RWPE2 (cell line): ENCODE measurements around the gene ZIC2.
"Not testable (repeated sequence)": the region's sequence is repeated elsewhere in the genome, so short reads cannot be mapped to it uniquely, and the experiment has no call there.

Experiments
- ATAC-seq: fragments of 200-7000 bp; cut with Tn5 transposase; 3 replicates; pipeline ENCODE4 v1.9.1; 2021; ENCODE audit warnings: low read depth
- DNase-seq: peaks from one replicate; pipeline ENCODE4 v3.0.0-alpha.2; 2020; ENCODE audit warnings: low spot score
- H3K27ac ChIP-seq: fragments of 450-650 bp; 2 replicates; pipeline ENCODE4 v1.5.1; 2017; ENCODE audit warnings: mild to moderate bottlenecking; ENCODE audit not compliant: poor library complexity, severe bottlenecking
- H3K27me3 ChIP-seq: fragments of 250-450 bp; sonication (Bioruptor Pico); 2 replicates; pipeline ENCODE4 v1.5.1; 2021; ENCODE audit warnings: mild to moderate bottlenecking, moderate library complexity; ENCODE audit not compliant: insufficient read depth, poor library complexity, severe bottlenecking
- H3K36me3 ChIP-seq: fragments of 250-450 bp; sonication (Bioruptor Pico); 2 replicates; pipeline ENCODE4 v1.5.1; 2020; ENCODE audit warnings: low read depth, mild to moderate bottlenecking, moderate library complexity
- H3K4me1 ChIP-seq: fragments of 250-450 bp; sonication (Bioruptor Pico); 2 replicates; pipeline ENCODE4 v1.5.1; 2021; ENCODE audit warnings: mild to moderate bottlenecking, moderate library complexity; ENCODE audit not compliant: insufficient read depth, poor library complexity, severe bottlenecking
- H3K4me3 ChIP-seq: fragments of 250-450 bp; sonication (Bioruptor Pico); 2 replicates; pipeline ENCODE4 v1.5.1; 2021; ENCODE audit warnings: mild to moderate bottlenecking, moderate library complexity; ENCODE audit not compliant: severe bottlenecking
- H3K9me3 ChIP-seq: fragments of 250-450 bp; sonication (Bioruptor Pico); 2 replicates; pipeline ENCODE4 v1.5.1; 2021; ENCODE audit warnings: mild to moderate bottlenecking, moderate library complexity; ENCODE audit not compliant: severe bottlenecking
- CTCF ChIP-seq: fragments of 450-650 bp; IDR thresholded peaks from one replicate; pipeline ENCODE4 v1.5.1; 2017; ENCODE audit warnings: mild to moderate bottlenecking, moderate library complexity; ENCODE audit not compliant: poor library complexity, severe bottlenecking

Gene ZIC2

GRCh38 chr13:99948411-99948810, 33.2 kb upstream of the ZIC2 start:
- Histone ChIP-seq H3K36me3 (no peaks in the 10 kb centered on the region), H3K4me1 (no peaks in the 10 kb centered on the region), H3K27me3 (peaks cover 49% of the 10 kb centered on the region), H3K27ac (no peak overlapping the region), H3K9me3 (no peaks in the 10 kb centered on the region), H3K4me3 (no peak overlapping the region)
- ATAC-seq (no peak), DNase-seq (no peak)
- no peak for TF ChIP-seq CTCF

GRCh38 chr13:99948907-99949678, 32.5 kb upstream of the ZIC2 start:
- Histone ChIP-seq H3K4me3 (no peak overlapping the region), H3K4me1 (no peaks in the 10 kb centered on the region), H3K27ac (no peak overlapping the region), H3K27me3 (peaks cover 56% of the 10 kb centered on the region), H3K36me3 (no peaks in the 10 kb centered on the region), H3K9me3 (no peaks in the 10 kb centered on the region)
- no peak for ATAC-seq
- no peak for DNase-seq
- TF ChIP-seq CTCF, result no peak

GRCh38 chr13:99949679-99950413, 31.7 kb upstream of the ZIC2 start:
- no peak for TF ChIP-seq CTCF
- H3K4me3 ChIP-seq, result no peak overlapping the region
- H3K27ac ChIP-seq, result no peak overlapping the region
- peaks cover 63% of the 10 kb centered on the region for H3K27me3 ChIP-seq
- no peaks in the 10 kb centered on the region for H3K9me3 ChIP-seq
- no peak for DNase-seq
- H3K4me1 ChIP-seq, result no peaks in the 10 kb centered on the region
- no peaks in the 10 kb centered on the region for H3K36me3 ChIP-seq
- ATAC-seq, result no peak

- peaks cover 81% of the 10 kb centered on the region for H3K27me3 ChIP-seq
- DNase-seq, H3K4me1 ChIP-seq, ATAC-seq, H3K36me3 ChIP-seq, H3K9me3 ChIP-seq, H3K27ac ChIP-seq, H3K4me3 ChIP-seq: not testable (repeated sequence)
Measured at GRCh38 chr13:99951666-99952065, 29.9 kb upstream of the ZIC2 start.

- Histone ChIP-seq H3K36me3 (no peaks in the 10 kb centered on the region), H3K27me3 (peaks cover 90% of the 10 kb centered on the region), H3K27ac (no peak overlapping the region), H3K4me3 (no peak overlapping the region), H3K4me1 (no peaks in the 10 kb centered on the region), H3K9me3 (no peaks in the 10 kb centered on the region)
- ATAC-seq, result no peak
- DNase-seq, result no peak
- TF ChIP-seq CTCF, result no peak
Measured at GRCh38 chr13:99953138-99953755, 28.3 kb upstream of the ZIC2 start.
